OCI-M2 (cell line): ENCODE results near the gene MYO3B.

Experiments
- DNase-seq: peaks from one replicate; lab custom pipeline; 2025; ENCODE audit not compliant: unreplicated experiment; lab: John Stamatoyannopoulos, UW

Gene MYO3B

DNA sequence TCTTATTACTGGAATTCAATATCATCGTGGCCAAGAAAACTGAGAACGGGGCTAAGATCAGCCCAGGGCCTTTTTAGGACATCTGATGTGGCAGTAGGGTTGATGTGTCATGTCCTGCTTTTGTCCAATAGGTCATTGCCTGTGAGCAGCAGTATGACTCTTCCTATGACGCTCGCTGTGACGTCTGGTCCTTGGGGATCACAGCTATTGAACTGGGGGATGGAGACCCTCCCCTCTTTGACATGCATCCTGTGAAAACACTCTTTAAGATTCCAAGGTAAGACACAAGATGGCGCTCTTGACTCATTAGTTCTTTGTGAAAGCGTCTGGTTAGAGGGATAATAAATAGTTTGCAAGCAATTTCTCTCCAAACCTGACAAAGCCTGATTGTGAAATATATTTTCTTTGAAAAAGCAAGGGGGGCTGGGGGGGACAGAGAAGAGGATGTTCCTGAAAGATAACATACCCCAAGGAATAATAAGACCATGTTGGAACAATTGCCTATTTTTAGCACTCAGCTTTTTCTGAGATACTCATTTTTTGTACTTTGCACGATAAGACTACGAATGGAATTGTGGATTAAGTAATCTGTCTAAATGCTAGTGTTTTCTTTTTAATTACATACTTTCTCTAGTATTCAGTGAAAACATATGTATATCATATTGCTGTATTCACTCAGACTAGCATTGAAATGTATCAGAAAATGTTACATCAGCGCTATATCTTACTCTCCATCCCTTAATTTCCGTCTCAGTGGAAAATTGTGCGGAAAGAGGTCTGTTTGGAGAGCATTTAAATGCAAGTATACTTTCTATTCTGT is 58.1 kb downstream of the MYO3B start:
- peak; percentile 78 for DNase-seq

DNA sequence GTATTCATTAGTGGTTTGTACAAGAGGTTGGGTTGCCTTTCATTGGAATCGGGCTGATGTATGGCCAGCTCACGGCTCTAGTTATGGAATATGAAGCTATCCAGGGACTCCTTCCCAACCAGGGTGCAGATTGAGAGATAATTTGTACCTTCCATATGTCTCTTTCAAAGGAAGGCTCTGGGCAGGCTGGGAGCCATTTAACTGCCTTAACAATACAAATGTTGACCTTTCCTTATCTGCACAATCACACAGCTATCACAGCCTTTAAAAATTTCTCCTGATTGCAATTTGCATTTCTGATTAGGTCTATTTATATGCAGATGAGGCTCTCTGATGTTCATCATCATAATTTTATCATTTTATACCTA is 58.7 kb downstream of the MYO3B start:
- DNase-seq, result no peak

DNA sequence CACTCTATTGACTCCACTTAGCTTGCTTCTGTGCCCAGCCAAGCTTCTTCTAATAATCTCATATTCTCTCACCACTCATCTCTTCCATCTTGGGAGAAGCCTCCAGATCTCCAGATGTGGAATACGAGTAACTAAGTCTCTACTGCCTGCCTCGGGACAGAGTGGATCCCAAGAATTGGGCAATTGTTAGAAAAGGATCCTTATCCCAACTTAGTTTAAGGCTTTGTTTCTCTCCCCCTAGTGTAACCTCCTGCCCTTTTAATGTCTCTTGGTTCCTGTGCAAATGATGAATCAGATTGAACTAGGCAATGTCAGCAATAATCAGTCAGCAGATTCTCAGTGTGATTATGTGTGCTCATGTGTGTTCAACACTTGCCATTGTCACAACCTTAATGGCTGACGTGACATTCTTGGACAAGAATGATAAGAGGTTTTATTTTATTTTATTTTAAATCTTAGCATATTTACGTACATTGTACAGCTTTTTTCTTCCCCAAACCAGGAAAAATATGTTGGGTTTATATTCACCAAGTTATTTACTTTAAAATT is 59.7 kb downstream of the MYO3B start:
- no peak for DNase-seq

DNA sequence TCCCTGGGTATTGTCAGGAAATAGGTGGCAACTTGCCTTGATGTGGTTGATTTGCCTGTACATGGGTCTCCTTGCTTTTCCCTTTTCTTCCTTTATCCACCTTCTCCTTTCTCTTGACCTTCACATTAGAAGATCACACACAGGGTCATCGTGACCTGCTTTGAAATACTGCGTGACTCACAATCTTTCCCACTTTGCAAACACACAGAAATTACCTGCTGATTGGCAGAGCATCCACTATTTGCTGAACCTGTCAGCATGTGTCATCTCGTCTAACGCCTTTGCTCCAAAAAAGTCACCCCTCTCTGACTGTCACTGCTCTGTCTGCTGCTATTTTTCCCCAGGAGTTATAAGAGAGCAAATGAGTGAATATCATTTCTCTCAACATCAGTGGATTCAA is 60.8 kb downstream of the MYO3B start:
- no peak for DNase-seq

DNA sequence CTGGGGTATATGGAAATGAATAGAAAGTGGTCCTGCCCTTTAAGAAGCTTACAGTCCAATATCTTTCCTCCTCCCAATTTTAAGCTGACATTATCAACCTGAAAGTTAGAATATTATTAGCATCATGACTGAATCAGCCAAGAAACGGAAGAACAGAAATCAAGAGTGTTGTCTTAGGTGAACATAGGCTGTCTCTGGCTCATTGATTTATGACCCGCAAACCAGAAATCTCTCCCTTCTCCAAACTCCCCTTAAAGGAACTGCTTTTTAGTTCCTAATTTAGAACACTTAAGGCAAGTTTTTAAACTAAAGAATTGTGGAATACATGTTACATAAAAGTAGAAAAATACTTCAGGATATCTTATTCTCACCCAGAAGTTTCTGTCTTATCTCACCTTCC is 62.7 kb downstream of the MYO3B start:
- no peak for DNase-seq

DNA sequence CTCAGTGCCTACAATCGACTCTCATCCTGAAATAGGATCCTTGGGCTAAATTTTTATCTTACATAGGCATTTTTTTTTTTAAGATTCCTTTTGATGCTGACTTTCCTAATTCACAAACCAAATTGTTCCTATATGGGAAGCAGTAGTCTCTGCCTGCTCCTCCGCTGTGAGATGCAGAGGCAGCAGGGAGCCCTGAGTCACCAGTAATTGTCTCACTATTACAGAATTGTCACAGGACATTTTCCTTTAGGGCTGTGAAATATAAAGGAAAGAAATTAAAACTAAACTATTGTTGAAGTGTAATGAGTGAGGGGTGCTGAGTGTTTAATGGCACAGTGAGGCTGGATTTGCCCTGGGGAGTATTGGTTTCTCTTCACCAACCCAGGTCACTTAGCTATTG is 63.8 kb downstream of the MYO3B start:
- no peak for DNase-seq

DNA sequence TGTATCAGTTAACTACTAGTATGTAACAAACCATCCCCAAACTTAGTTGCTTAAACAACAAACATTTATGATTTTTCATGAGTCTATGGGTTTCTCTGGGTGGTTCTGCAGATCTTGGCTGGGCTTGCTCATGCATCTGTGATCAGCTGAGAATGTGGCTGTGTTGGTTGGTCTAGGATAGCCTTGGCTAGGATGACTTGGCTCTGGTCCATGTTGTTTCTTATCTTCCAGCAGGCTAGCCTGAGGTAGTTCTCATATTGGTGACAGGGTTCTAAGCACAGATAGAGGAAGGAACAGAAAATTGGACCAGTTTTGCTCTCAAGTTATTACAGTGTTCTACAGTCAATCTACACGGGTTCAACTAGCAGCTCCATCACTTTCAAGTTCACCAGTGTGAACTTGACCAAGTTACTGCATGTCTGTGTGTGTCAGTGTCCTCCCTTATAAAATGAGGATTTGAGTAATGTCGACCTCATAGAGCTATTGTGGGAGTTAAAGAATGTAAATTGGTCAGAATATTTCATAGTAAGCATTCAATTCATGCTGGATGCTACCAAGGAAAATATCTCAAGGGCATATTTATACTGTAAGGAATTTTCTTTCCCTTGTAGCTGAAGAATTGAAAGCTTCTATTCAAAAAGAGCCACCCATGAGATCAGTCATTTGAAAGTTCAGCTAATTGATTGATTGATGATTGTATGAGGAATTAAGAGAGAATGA is 65.3 kb downstream of the MYO3B start:
- DNase-seq, result no peak

DNA sequence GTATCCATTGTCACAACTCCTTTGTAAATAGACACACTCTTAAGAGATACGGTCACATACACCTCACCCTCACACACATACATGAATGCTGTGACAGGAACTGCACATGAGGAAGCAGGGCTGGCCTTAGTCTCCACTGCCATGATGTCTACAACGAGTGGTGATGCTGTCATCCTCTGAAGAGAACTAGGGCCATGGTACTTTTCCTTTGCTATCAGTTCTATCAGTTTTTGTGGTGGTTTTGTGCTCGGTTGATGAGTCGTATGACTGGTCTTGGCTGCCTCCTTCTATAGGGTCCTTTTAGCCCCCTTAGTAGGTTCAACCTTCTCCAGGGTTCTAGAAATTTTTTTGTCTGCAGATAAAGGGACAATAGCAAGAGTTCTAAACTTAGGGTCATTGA is 66.0 kb downstream of the MYO3B start:
- no peak for DNase-seq

DNA sequence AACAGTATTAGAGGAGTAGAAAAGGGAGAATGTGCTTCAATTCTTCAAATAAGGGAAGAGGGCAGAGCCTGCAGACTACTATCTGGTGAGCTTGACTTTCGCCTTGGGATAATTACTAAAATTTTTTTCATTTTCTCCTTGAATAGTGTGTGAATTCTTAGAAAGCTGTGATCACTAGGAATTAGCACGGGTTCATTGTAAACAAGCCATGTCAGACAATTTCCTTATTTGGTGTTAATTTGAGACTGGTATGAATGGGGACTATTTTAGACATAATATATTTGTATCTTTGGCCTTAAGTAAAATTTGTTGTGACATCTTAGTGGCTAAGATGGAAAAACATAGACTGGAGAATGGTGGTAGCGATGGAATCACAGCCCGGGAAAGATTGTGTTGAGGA is 66.6 kb downstream of the MYO3B start:
- no peak for DNase-seq

DNA sequence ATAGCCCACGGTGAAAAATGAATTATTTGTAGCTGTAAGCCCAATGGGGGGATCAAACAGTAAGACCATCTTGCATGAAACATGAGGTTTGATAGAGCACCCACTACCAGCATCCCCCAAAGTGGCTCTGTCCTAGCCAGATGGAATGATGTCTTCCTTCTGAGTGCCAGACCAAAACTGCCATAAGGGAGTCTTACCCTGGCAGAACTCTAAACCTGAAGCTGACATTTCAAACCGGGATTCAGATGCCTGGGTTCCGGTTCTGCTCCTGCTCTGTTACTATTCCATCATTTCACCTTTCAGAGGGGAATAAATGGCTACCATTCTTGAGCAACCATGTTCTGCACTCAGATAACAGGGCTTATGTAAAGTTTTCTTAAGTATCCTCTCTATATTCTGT is 67.4 kb downstream of the MYO3B start:
- DNase-seq, result no peak

DNA sequence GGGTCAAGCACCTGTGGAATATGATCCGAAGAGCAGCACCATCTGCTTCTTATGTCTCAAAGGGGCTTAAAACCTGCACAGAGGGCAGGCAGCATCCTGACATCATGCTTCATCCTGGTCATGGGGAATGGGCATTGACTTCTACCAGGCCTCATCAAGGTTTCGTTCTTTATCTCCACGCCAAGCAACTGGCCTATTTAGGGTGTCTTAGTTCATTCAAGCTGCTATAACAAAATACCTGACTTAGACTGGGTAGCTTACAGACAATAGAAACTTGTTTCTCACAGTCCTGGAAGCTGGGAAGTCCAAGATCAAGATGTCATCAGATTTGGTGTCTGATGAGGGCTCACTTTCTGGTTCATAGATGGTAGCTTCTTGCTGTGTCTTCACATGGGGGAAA is 69.4 kb downstream of the MYO3B start:
- no peak for DNase-seq

DNA sequence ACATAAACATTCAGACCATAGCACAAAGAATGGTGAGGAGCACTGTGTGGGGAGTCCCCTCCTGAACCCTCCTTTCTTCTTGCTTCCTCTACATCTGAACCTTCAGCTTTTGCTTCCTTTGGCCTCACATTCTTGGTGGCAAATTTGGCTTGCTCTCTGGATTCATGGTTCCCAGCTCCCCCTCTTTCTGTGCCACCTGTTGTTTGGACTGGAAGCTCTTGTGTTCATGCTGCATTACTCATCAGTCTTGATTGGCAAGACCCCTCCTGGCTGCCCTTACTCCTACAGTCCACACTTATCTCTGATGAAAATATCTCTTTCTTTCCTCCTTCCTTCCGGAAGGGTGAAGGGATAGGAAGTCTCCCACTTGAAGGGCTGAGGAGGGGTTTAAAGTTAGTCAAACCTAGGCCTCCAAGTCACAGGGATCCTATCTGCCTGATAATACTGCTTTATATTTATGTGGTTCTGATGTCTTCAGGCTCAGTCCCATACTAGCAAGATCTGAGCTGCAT is 70.0 kb downstream of the MYO3B start:
- no peak for DNase-seq

DNA sequence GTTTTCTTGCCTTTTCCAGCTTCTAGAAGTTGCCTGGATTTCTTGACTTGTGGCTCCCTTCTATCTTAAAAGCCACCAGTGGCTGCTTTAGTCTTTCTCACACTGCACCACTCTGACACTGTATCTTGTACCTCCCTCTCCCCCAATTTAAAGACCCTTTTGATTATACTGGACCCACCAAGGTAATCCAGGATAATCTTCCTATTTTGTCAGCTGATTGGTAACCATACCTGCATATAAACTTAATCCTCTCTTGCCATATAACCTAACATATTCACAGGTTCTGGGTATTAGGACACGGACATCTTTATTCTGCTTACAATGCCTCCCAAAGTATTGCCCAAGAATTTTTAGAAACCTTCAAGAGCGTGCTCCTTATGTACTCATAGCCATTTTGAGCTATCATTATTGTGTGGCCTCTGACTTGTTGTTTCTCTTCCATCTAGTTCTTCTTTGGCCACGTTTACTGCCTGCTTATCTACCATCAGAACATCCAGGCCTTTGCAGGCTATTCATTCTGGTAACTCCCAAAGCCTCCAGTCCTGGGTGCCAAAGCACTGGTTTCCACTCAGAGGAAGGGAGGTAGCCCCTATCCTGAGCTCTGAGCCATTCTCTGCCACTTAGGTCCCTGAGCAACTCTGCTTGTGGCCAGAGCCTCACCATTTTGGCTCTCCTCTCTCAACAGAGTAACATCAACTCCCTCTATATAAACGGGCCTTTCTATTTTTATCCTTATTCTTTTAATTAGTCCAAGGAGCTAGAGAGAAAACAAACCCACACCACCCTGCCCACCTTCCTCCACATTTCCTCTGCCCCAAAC is 70.8 kb downstream of the MYO3B start:
- no peak for DNase-seq

DNA sequence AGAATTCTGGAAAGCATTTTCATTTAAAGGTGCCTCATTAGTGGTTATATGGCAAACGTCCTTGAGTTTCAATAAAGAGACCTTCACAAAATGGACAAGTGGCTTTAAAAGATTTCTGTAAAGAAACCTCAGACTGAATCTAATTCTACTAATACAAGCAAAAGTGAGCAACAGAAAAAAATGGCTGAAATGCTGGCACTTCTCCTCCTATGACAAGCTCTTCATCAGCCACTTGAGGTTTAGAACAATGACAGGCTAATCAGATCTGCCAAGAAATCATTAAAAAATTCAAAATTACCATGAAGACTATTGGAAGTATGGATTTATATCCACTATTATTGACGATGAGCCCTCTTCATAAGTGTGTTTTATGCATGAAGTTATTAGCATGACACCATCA is 71.8 kb downstream of the MYO3B start:
- DNase-seq, result no peak

DNA sequence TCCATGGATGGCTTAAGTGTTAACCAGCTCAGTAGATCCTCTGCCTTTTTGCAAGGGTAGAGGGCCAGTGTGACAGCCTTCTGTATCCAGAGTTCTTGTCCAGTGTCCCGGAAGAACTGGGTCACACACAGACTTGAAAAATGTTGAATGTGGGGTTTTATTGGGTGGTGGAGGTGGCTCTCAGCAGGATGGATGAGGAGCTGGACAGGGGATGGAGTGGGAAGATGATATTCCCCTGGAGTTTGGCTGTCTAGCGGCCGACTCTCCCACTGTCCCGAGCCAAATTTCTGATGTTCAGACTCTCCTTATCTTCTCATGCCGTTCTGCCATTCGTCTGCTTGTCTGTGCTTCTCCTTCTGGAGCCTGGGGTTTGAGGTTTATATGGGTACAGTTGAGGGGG is 72.6 kb downstream of the MYO3B start:
- DNase-seq, result no peak

DNA sequence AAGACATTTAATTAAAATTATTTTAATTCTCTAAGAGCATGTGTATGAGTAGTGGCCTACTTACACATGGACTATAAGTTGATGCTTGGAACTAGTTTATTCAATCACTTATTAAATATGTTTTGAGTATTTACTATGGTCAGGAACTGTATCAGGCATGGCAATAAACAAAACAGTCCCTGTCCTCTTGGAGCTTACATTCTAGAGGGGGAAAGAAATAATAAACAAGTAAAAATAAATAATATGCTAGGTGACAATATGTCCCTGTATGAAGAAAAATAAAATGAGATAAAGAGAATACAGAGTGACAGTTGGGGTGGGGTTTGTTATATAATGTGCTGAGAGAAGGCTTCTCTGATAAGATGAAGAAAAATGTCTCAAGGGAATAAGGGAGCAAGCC is 74.5 kb downstream of the MYO3B start:
- no peak for DNase-seq

DNA sequence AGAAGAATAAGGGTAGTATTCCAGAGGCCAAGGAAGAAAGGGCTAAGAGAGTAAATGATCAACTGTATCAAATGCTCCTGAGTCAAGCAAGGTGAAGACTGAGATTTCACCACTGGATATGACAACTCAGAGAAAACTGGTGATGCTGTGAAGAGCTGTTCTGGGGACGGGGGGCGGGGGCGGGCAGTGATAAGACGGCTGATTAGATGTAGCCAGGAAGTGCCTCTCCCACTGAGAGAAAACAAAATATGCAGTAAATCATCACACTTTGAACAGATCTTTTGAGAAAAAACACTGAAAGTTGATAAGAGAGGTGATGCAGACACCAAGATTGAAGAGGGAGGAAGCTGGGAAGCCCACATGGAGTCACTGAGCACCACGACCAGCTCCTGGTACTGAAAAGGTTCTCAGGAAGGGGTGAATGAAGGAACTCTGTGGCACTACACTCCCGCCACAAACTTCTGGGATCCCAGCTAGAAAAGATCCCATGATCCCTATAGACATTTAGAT is 75.8 kb downstream of the MYO3B start:
- DNase-seq, result no peak

DNA sequence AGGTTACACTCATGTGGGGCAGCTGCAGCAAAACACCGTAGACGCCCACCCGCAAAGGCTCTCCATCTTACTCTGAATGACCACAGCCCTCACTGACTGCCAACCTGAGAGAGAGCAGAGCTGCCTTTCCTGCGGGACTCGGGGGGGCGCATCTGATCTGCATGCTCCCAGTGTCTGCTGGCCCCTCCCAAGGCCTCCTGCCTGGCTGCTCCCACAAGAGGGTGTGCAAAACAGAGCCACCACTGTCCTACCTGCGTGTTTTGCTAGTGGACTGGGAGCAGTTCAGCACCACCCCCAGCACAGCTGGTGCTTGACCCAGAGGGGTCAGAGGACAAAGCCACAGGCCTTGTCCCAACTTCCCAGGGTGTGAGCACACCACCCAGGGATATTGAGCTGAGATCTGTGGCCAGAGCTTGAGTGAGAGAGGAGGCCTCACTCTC is 76.4 kb downstream of the MYO3B start:
- no peak for DNase-seq

DNA sequence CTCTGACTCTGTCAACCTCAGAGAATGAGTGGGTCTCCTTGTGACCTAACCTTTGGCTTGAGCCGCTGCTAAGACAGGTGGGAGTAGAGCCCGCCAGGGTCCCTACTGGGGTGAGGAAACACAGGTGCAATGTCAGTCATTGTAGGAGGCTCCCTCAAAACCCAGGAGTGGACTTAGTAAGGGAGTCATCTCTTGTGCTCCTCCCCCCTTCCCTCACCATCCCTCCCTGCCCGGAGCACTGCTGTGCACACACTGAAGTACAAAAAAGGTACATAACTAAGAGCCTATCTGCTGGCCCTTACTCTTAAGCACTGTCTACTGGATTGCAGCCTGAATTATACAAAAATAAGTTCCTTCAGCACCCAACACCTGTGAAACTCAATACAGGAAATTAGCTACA is 77.2 kb downstream of the MYO3B start:
- no peak for DNase-seq

DNA sequence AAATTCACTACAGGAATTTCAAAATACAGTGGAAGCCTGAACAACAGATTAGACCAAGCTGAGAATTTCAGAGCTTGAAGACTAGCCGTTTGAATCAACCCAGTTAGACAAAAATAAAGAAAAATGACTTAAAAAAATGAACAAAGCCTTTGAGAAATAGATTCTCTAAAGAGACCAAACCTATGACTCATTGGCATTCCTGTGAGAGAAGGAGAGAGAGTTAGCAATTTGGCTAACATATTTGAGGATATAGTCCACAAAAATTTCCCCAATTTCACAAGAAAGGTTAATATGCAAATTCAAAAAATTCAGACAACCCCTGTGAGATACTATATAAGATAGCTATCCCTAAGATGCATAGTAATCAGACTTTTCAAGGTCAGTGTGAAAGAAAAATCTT is 78.0 kb downstream of the MYO3B start:
- DNase-seq, result no peak

DNA sequence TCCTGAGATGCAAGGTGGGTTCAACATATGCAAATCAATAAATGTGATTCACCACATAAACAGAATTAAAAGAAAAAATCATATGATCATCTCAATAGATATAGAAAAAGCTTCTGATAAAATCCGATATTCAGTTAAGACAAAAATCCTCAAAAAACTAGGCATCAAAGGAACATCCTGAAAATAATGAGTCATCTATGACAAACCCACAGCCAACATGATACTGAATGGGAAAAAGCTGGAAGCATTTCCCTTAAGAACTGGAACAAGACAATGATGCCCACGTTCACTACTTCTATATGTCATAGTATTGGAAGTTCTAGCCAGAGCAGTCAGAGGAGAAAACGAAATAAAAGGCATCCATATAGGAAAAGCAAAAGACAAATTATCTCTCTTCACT is 80.4 kb downstream of the MYO3B start:
- DNase-seq, result no peak
